ENCODE results near the gene PNLIPRP1.

Gene PNLIPRP1

GRCh38 chr10:116587878-116588591 lies 2.7 kb upstream of the PNLIPRP1 start:
- H3K4me3 ChIP-seq (ENCODE audit: low read length) = no peak overlapping the region
- TF ChIP-seq, protein P1, sequence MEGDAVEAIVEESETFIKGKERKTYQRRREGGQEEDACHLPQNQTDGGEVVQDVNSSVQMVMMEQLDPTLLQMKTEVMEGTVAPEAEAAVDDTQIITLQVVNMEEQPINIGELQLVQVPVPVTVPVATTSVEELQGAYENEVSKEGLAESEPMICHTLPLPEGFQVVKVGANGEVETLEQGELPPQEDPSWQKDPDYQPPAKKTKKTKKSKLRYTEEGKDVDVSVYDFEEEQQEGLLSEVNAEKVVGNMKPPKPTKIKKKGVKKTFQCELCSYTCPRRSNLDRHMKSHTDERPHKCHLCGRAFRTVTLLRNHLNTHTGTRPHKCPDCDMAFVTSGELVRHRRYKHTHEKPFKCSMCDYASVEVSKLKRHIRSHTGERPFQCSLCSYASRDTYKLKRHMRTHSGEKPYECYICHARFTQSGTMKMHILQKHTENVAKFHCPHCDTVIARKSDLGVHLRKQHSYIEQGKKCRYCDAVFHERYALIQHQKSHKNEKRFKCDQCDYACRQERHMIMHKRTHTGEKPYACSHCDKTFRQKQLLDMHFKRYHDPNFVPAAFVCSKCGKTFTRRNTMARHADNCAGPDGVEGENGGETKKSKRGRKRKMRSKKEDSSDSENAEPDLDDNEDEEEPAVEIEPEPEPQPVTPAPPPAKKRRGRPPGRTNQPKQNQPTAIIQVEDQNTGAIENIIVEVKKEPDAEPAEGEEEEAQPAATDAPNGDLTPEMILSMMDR (IDR thresholded peaks at IDR 0.05; ENCODE audit: insufficient read depth, low read depth, low read length, missing control alignments) = no peak
- DNase-seq (ENCODE audit: low read depth) = peak; percentile 19

GRCh38 chr10:116588995-116589394 lies 1.8 kb upstream of the PNLIPRP1 start:
- TF ChIP-seq, protein P1 (IDR thresholded peaks at IDR 0.05; ENCODE audit: insufficient read depth, low read depth, low read length, missing control alignments) = no peak
- no peak for DNase-seq (ENCODE audit: low read depth)
- H3K4me3 ChIP-seq (ENCODE audit: low read length) = no peak overlapping the region

DNA sequence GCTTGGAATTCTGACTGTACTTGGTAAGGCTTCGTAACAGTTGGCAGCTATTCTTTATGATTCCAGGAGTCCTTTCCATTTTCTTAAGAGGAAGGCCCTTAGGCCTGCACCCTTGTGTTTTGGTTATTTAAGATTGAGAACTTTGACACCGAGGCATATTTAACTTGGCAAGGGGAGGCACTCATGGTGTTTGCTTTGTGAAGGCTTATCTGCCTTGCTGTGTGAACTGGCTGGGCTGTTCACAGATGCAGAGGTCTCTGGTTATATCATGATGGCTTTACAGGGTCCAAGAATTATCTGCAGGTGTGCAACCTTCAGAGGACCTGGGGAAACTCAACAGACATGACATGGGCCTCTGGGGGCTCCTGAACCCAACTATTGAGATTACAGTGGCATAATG lies 833 bp upstream of the PNLIPRP1 start:
- TF ChIP-seq, protein P1 (IDR thresholded peaks at IDR 0.05; ENCODE audit: insufficient read depth, low read depth, low read length, missing control alignments) = no peak
- DNase-seq (ENCODE audit: low read depth) = no peak
- H3K4me3 ChIP-seq (ENCODE audit: low read length) = no peak overlapping the region

- no peak overlapping the region for H3K4me3 ChIP-seq (ENCODE audit: low read length)
- TF ChIP-seq, protein P1 (IDR thresholded peaks at IDR 0.05; ENCODE audit: insufficient read depth, low read depth, low read length, missing control alignments) = no peak
- no peak for DNase-seq (ENCODE audit: low read depth)
Measured at GRCh38 chr10:116593139-116593740, 2.5 kb downstream of the PNLIPRP1 start.

GRCh38 chr10:116594525-116595035 lies 3.8 kb downstream of the PNLIPRP1 start:
- no peak overlapping the region for H3K4me3 ChIP-seq (ENCODE audit: low read length)
- TF ChIP-seq, protein P1 (IDR thresholded peaks at IDR 0.05; ENCODE audit: insufficient read depth, low read depth, low read length, missing control alignments) = no peak
- no peak for DNase-seq (ENCODE audit: low read depth)

GRCh38 chr10:116596062-116596461 lies 5.3 kb downstream of the PNLIPRP1 start:
- DNase-seq (ENCODE audit: low read depth) = no peak
- TF ChIP-seq, protein P1 (IDR thresholded peaks at IDR 0.05; ENCODE audit: insufficient read depth, low read depth, low read length, missing control alignments) = no peak
- no peak overlapping the region for H3K4me3 ChIP-seq (ENCODE audit: low read length)

All from epithelial cell of esophagus (primary cell).